ENCODE results near the gene RIOX2. TPM values are rescaled to one million over a fixed set of nuclear protein-coding genes. Genes with fewer than 3 reads are reported as not detected.
A peak's percentile ranks its signal among the peaks of the same experiment; 100 is the strongest.

Gene RIOX2
- total and polyA plus RNA-seq, 2 of the 13 experiments (the other 11 are each of a cell fraction or from before 2014, with no cell fraction given), result 19.9 to 43.3 TPM

GRCh38 chr3:98010194-98010882 lies 38.1 kb upstream of the RIOX2 start (continued):
- TF ChIP-seq, protein P1, sequence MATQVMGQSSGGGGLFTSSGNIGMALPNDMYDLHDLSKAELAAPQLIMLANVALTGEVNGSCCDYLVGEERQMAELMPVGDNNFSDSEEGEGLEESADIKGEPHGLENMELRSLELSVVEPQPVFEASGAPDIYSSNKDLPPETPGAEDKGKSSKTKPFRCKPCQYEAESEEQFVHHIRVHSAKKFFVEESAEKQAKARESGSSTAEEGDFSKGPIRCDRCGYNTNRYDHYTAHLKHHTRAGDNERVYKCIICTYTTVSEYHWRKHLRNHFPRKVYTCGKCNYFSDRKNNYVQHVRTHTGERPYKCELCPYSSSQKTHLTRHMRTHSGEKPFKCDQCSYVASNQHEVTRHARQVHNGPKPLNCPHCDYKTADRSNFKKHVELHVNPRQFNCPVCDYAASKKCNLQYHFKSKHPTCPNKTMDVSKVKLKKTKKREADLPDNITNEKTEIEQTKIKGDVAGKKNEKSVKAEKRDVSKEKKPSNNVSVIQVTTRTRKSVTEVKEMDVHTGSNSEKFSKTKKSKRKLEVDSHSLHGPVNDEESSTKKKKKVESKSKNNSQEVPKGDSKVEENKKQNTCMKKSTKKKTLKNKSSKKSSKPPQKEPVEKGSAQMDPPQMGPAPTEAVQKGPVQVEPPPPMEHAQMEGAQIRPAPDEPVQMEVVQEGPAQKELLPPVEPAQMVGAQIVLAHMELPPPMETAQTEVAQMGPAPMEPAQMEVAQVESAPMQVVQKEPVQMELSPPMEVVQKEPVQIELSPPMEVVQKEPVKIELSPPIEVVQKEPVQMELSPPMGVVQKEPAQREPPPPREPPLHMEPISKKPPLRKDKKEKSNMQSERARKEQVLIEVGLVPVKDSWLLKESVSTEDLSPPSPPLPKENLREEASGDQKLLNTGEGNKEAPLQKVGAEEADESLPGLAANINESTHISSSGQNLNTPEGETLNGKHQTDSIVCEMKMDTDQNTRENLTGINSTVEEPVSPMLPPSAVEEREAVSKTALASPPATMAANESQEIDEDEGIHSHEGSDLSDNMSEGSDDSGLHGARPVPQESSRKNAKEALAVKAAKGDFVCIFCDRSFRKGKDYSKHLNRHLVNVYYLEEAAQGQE (IDR thresholded peaks at IDR 0.05; ENCODE audit: borderline replicate concordance in 1 of 2, low read depth in 1 of 2, low read length in 2 of 2), result 0 out of 4 replicates have a peak, but pooled peaks of 1 of the 2 experiments have one; percentile 26
- TF ChIP-seq ATF6 (CRISPR knock-in tag; conservative IDR thresholded peaks at IDR 0.05) (no peak), NAIF1 (CRISPR knock-in tag; IDR thresholded peaks at IDR 0.05; ENCODE audit: borderline replicate concordance) (peak; percentile 52; the same call in 1 of the 2 replicates), KDM5A (IDR thresholded peaks at IDR 0.05; ENCODE audit: borderline replicate concordance, low read length) (no peak), ZNF256 (CRISPR knock-in tag; conservative IDR thresholded peaks at IDR 0.05) (no peak), RXRA (CRISPR knock-in tag; IDR thresholded peaks at IDR 0.05) (peak; percentile 44; the same call in 1 of the 2 replicates), SMAD9 (CRISPR knock-in tag; IDR thresholded peaks at IDR 0.05) (no peak), MTF2 (CRISPR knock-in tag; IDR thresholded peaks at IDR 0.05; ENCODE audit: borderline replicate concordance) (no peak), ZNF710 (CRISPR knock-in tag; IDR thresholded peaks at IDR 0.05; ENCODE audit: borderline replicate concordance) (peak; percentile 67; the same call in 1 of the 2 replicates), AGO1 (IDR thresholded peaks at IDR 0.05; ENCODE audit: low read depth, low read length, poor library complexity, severe bottlenecking) (no peak), NFKB2 (CRISPR knock-in tag; IDR thresholded peaks at IDR 0.05; ENCODE audit: borderline replicate concordance) (no peak), HOXA3 (CRISPR knock-in tag; IDR thresholded peaks at IDR 0.05) (peak; percentile 61; the same call in 1 of the 2 replicates), ZNF879 (CRISPR knock-in tag; IDR thresholded peaks at IDR 0.05) (no peak), ZNF337 (CRISPR knock-in tag; IDR thresholded peaks at IDR 0.05; ENCODE audit: borderline replicate concordance, low read depth) (no peak), REL (CRISPR knock-in tag; conservative IDR thresholded peaks at IDR 0.05) (no peak), ZEB1 (IDR thresholded peaks at IDR 0.05; ENCODE audit: insufficient replicate concordance, low read depth) (peak; percentile 29), CREBL2 (CRISPR knock-in tag; IDR thresholded peaks at IDR 0.05; ENCODE audit: borderline replicate concordance) (no peak), ZNF773 (CRISPR knock-in tag; IDR thresholded peaks at IDR 0.05; ENCODE audit: borderline replicate concordance) (no peak)
- TF ChIP-seq, protein P2, sequence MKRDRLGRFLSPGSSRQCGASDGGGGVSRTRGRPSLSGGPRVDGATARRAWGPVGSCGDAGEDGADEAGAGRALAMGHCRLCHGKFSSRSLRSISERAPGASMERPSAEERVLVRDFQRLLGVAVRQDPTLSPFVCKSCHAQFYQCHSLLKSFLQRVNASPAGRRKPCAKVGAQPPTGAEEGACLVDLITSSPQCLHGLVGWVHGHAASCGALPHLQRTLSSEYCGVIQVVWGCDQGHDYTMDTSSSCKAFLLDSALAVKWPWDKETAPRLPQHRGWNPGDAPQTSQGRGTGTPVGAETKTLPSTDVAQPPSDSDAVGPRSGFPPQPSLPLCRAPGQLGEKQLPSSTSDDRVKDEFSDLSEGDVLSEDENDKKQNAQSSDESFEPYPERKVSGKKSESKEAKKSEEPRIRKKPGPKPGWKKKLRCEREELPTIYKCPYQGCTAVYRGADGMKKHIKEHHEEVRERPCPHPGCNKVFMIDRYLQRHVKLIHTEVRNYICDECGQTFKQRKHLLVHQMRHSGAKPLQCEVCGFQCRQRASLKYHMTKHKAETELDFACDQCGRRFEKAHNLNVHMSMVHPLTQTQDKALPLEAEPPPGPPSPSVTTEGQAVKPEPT (CRISPR knock-in tag; IDR thresholded peaks at IDR 0.05; ENCODE audit: low read depth), result no peak

All from HepG2 (cell line).